ENCODE measurements around the gene PRKCH.

PRKCH gene

DNA sequence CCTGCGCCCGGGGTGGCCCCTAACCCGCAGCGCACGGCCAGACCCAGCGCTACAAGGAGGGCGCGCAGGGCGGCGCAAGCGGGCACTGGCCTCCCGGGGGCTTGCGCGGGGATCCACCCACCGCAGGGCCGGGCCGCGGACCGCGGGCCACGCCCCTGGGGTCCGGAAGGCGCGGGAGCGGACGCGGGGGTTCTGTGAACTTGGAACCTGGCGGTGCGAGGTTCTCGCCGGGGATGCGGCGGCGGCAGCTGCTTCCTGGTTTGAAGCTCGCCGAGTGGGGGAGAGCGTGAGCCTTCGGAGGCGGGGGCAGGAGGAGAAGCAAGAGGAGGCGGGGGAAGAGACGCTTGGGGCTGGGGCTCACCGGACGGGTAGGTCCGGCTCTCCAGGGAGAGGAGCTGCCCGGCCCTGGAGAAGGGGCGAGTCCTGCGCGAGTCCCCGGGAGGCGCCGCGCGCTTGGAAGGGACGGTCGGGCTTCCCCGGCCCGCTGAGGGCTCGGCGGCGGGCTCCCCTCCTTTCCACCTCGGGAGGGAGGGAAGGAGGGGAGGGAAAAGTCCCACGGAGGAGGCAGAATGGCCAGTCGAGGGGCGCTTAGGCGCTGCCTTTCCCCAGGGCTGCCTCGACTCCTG, at the start of gene PRKCH:
Gene PRKCH (plus strand): TSS at position 195 of the 626 bp plus-strand sequence. CDS start 523 bp downstream, outside the sequence.
- H3K4me1 ChIP-seq (ENCODE audit: low read length): no peaks in the 10 kb centered on the region
- H3K9ac ChIP-seq (ENCODE audit: low read length): no peak within 1 kb of the TSS
- H2AFZ ChIP-seq (ENCODE audit: low read depth, low read length): no peak within 1 kb of the TSS
- no peaks in the 10 kb centered on the region for H3K36me3 ChIP-seq (replicated peaks; ENCODE audit: low read depth, low read length)
- H3K79me2 ChIP-seq (ENCODE audit: low read length): no peaks in the 10 kb centered on the region
- no peak within 1 kb of the TSS for H3K4me3 ChIP-seq (ENCODE audit: low read length)
- TF ChIP-seq, protein P1, sequence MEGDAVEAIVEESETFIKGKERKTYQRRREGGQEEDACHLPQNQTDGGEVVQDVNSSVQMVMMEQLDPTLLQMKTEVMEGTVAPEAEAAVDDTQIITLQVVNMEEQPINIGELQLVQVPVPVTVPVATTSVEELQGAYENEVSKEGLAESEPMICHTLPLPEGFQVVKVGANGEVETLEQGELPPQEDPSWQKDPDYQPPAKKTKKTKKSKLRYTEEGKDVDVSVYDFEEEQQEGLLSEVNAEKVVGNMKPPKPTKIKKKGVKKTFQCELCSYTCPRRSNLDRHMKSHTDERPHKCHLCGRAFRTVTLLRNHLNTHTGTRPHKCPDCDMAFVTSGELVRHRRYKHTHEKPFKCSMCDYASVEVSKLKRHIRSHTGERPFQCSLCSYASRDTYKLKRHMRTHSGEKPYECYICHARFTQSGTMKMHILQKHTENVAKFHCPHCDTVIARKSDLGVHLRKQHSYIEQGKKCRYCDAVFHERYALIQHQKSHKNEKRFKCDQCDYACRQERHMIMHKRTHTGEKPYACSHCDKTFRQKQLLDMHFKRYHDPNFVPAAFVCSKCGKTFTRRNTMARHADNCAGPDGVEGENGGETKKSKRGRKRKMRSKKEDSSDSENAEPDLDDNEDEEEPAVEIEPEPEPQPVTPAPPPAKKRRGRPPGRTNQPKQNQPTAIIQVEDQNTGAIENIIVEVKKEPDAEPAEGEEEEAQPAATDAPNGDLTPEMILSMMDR (IDR thresholded peaks at IDR 0.05; ENCODE audit: low read depth, low read length): no peak
- TF ChIP-seq EZH2phosphoT487 (IDR thresholded peaks at IDR 0.05; ENCODE audit: low read depth): no peak
- no peak within 1 kb of the TSS for H3K4me2 ChIP-seq (ENCODE audit: low read length)
- no peak within 1 kb of the TSS for H3K27ac ChIP-seq (ENCODE audit: low read length)
- no peaks in the 10 kb centered on the region for H4K20me1 ChIP-seq (ENCODE audit: insufficient read depth, low read length)
- no peaks in the 10 kb centered on the region for H3K9me3 ChIP-seq (ENCODE audit: insufficient read depth, low read length)
- H3K27me3 ChIP-seq (ENCODE audit: low read depth, low read length): peaks cover 3% of the 10 kb centered on the region; the same call in 1 of the 2 replicates

DNA sequence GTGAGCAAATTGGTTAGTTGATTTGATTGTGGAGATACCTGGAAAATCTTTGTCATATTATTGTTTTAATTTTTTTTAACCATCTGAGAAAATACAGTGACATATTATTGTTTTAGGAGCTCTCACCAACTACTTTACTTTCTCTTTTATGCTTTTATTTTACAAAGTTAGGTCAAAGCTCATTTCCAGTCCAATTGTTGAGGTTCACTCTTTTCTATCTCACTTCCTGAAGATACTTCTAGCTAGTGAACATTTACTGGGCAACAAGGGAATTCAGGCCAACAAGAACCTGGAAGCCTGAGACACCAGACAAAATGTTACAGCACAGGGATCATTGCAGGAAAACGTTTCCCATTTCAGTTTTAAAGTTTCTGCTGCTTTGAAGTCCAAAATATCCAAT, 44.1 kb upstream of the PRKCH start:
- H3K27me3 ChIP-seq (ENCODE audit: low read depth, low read length): peaks cover 22% of the 10 kb centered on the region
- H3K4me2 ChIP-seq (ENCODE audit: low read length): no peak overlapping the region
- H2AFZ ChIP-seq (ENCODE audit: low read depth, low read length): no peak overlapping the region
- no peak overlapping the region for H3K9ac ChIP-seq (ENCODE audit: low read length)
- H3K4me3 ChIP-seq (ENCODE audit: low read length): no peak overlapping the region
- no peaks in the 10 kb centered on the region for H3K79me2 ChIP-seq (ENCODE audit: low read length)
- no peaks in the 10 kb centered on the region for H3K9me3 ChIP-seq (ENCODE audit: insufficient read depth, low read length)
- H3K27ac ChIP-seq (ENCODE audit: low read length): no peak overlapping the region
- H4K20me1 ChIP-seq (ENCODE audit: insufficient read depth, low read length): no peaks in the 10 kb centered on the region
- H3K4me1 ChIP-seq (ENCODE audit: low read length): no peaks in the 10 kb centered on the region
- no peaks in the 10 kb centered on the region for H3K36me3 ChIP-seq (replicated peaks; ENCODE audit: low read depth, low read length)
- TF ChIP-seq, protein P1 (IDR thresholded peaks at IDR 0.05; ENCODE audit: low read depth, low read length): no peak
- no peak for TF ChIP-seq EZH2phosphoT487 (IDR thresholded peaks at IDR 0.05; ENCODE audit: low read depth)

DNA sequence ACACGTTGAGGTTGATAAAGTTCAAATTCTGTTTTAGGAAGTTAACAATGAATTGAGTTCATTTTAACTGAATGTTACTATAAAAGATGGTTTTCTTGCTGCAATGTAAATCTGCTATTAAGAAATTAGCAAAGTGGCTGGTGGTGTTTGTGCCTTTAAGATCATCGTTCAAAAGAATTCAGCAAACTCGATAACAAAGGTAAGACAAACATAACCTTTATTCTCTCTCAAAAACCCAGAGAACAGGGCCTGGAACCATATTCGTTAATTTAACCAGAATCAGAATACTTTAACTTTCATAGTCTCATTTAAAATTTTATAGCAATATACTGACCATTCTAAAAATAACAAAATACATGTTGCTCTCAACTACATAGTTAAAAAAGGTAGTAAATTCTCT, 43.6 kb upstream of the PRKCH start:
- peaks cover 23% of the 10 kb centered on the region for H3K27me3 ChIP-seq (ENCODE audit: low read depth, low read length)
- H3K79me2 ChIP-seq (ENCODE audit: low read length): no peaks in the 10 kb centered on the region
- H3K4me1 ChIP-seq (ENCODE audit: low read length): no peaks in the 10 kb centered on the region
- H4K20me1 ChIP-seq (ENCODE audit: insufficient read depth, low read length): no peaks in the 10 kb centered on the region
- no peak overlapping the region for H2AFZ ChIP-seq (ENCODE audit: low read depth, low read length)
- no peaks in the 10 kb centered on the region for H3K36me3 ChIP-seq (replicated peaks; ENCODE audit: low read depth, low read length)
- no peak overlapping the region for H3K4me2 ChIP-seq (ENCODE audit: low read length)
- H3K9ac ChIP-seq (ENCODE audit: low read length): no peak overlapping the region
- TF ChIP-seq, protein P1 (IDR thresholded peaks at IDR 0.05; ENCODE audit: low read depth, low read length): no peak
- TF ChIP-seq EZH2phosphoT487 (IDR thresholded peaks at IDR 0.05; ENCODE audit: low read depth): no peak
- no peaks in the 10 kb centered on the region for H3K9me3 ChIP-seq (ENCODE audit: insufficient read depth, low read length)
- no peak overlapping the region for H3K27ac ChIP-seq (ENCODE audit: low read length)
- H3K4me3 ChIP-seq (ENCODE audit: low read length): no peak overlapping the region

DNA sequence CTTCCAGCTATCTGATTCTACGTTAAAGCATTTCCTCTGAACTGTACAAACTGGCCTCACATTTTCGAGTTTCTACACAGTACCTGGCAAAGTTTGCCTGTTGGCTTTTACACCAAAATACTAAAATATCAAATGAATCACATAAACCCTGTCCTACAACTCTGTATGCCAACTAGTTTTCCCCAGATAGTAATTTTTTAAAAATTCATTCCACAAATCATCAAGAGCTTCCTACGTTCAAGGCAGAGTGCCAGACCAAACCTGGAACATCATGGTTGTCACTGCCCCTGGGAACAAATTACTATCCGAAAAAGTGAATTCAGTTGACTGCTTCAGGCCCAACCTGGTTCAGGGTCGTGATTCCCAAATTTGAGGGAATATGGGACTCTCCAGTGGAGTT, 42.3 kb upstream of the PRKCH start:
- no peaks in the 10 kb centered on the region for H4K20me1 ChIP-seq (ENCODE audit: insufficient read depth, low read length)
- no peaks in the 10 kb centered on the region for H3K4me1 ChIP-seq (ENCODE audit: low read length)
- H3K9ac ChIP-seq (ENCODE audit: low read length): no peak overlapping the region
- H3K79me2 ChIP-seq (ENCODE audit: low read length): no peaks in the 10 kb centered on the region
- no peaks in the 10 kb centered on the region for H3K36me3 ChIP-seq (replicated peaks; ENCODE audit: low read depth, low read length)
- H2AFZ ChIP-seq (ENCODE audit: low read depth, low read length): no peak overlapping the region
- no peak overlapping the region for H3K4me3 ChIP-seq (ENCODE audit: low read length)
- no peak overlapping the region for H3K27ac ChIP-seq (ENCODE audit: low read length)
- H3K4me2 ChIP-seq (ENCODE audit: low read length): no peak overlapping the region
- peaks cover 20% of the 10 kb centered on the region for H3K27me3 ChIP-seq (ENCODE audit: low read depth, low read length)
- H3K9me3 ChIP-seq (ENCODE audit: insufficient read depth, low read length): no peaks in the 10 kb centered on the region
- TF ChIP-seq, protein P1 (IDR thresholded peaks at IDR 0.05; ENCODE audit: low read depth, low read length): no peak
- no peak for TF ChIP-seq EZH2phosphoT487 (IDR thresholded peaks at IDR 0.05; ENCODE audit: low read depth)
